Activated T-helper 9 cell treated with anti-CD3 and anti-CD28 coated beads, Interleukin-2, amount 50 U/mL, for 16 hours (primary cell): ENCODE measurements around the gene CASP10.
"Not testable (repeated sequence)": the region's sequence is repeated elsewhere in the genome, so short reads cannot be mapped to it uniquely, and the experiment has no call there.

Experiments
- DNase-seq: peaks from one replicate; pipeline ENCODE4 v3.0.0-alpha.2; 2020; ENCODE audit warnings: low read depth

CASP10 gene

DNA sequence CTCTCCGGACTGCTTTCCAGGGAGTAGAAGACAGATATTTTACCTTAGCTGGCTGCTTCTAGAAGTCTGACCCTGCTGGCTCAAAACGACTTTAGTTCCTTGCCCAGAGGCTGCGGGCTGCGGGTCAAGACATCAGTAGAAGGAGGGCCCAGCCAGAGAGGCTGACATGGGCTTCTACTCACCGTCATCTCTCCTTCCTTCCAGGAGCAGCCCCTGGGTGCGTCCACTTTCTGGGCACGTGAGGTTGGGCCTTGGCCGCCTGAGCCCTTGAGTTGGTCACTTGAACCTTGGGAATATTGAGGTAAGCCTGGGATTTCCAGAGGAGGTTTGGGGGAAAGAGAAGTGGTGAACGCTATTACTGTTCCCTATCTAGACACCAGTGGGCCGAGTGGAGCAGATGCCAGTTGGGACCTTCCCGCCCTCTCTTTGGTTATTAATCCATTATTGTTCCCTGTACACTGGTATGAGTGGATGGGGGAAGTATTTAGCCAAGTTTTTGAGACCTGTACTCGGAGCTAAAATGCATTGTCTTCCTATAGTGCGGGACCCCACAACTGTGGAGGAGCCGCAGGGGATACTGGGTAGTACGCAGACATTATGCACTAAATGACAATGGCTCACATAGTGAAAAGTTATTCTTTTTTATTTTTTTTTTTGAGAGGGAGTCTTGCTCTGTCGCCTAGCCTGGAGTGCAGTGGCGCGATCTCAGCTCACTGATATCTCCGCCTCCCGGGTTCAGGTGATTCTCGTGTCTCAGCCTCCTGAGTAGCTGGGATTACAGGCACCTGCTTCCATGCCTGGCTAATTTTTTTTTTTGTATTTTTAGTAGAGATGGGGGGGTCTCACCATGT lies 51.1 kb downstream of the CASP10 start:
- no peak for DNase-seq

DNA sequence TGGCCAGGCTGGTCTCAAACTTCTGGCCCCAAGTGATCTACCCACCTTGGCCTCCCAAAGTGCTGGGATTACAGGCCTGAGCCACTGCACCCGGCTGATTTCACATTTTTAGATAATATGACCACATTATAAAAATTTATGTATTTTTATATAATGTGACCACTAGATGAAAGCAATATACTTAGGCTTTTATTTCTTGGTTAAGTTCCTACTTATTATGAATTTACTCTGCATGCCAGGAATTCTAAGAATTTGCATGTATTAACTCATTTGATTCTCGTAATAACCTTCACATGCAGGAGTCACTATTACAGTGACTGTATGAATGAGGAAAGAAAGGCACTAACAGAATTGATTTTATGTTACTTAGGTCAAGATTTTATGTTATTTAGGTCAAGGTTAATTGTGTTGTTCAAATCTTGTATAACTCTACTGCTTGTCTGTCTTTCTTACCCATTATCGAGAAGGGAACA lies 51.8 kb downstream of the CASP10 start:
- no peak for DNase-seq

DNA sequence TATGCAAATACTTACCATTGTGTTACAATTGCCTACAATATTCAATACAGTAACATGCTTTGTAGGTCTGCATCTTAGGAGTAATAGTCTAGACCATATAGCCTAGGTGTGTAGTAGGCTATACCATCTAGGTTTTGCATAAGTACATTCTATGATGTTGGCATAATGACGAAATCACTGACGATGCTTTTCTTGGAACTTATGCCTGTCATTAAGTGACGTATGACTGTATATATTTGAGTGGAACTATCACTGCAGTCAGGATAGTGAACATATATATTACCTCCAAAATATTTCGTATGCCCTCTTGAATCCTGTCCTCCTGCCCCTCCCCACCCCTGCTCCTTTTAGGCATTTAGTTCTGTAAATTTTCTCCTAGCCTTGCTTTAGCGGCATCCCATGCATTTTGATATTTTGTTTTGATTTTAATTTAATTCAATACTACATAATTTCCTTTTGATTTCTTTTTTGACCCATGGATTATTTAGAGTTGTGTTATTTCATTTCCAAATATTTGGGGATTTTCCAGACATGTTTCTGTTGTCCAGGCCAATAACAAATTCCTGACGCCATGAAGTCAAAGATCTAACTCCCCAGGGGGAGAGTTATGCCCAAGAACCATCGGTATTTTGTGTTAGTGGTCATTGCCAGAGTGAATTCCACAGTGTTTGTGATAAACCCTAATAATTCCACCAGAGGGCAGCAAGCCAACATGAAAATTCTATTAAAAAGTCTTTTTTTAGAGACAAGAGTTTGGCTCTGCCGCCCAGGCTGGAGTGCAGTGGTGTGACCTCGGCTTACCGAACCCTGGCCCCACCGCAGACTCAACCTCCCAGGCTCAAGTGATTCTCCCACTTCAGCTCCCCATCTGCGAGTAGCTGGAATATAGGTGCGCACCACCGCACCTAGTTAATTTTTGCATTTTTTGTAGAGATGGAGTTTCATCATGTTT lies 53.2 kb downstream of the CASP10 start:
- DNase-seq, result no peak

DNA sequence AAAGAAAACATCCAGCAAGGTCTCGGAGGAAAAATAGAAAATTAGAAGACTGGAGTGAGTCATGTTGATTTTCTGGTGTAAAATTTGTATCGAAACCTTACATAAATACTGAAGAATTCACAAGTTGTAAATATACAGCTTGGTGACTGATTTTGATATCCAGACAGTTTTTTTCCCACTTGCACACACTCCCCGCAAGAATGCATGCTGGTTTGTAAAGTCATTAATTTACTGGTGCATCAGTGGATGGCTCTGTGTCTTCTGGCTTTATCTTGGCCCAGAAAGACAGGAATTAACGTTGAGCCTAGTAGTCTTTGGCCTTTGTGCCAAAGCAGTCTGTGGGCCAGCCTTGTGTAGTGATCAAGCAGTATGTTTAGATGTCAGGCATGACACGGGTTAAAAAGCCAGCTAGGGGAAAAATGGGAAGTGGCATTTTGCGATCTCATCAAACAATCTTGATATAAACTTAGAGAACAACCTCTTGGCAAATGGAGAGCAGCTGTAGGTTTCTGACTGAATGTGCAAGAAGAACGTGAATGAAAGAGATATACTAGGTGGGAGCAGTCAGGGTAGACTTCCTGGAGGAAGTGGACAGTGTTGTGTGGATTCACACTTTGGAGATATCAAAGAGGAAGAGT lies 54.7 kb downstream of the CASP10 start:
- no peak for DNase-seq

DNA sequence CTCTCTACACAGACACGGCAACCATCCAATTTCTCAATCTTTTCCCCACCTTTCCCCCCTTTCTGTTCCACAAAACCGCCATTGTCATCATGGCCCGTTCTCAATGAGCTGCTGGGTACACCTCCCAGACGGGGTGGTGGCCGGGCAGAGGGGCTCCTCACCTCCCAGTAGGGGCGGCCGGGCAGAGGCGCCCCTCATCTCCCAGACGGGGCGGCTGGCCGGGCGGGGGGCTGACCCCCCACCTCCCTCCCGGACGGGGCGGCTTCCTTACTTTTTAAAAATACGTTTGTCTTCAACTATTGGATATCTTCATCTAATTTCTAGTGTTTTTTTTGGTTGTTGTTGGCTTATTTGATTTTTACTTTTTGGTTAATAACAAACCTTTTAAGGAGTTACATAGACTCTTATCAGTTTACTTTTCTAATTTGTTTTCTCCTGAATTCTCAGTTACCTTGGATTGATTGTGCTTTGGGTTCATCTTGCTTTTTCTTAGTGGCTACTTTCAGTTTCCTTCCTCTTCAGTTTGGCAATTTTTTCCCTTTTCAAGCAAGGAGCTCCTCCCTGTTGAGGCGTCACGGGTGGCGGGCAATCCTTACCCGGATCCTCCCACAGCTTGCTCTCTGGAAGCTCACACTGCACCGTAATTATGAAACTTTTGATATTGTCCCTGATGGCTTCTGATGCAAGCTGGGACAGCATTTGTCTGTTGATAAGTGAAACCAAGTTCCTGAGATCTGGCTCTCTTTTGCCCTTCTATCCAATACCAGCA lies 56.4 kb downstream of the CASP10 start:
- not testable (repeated sequence) for DNase-seq

DNA sequence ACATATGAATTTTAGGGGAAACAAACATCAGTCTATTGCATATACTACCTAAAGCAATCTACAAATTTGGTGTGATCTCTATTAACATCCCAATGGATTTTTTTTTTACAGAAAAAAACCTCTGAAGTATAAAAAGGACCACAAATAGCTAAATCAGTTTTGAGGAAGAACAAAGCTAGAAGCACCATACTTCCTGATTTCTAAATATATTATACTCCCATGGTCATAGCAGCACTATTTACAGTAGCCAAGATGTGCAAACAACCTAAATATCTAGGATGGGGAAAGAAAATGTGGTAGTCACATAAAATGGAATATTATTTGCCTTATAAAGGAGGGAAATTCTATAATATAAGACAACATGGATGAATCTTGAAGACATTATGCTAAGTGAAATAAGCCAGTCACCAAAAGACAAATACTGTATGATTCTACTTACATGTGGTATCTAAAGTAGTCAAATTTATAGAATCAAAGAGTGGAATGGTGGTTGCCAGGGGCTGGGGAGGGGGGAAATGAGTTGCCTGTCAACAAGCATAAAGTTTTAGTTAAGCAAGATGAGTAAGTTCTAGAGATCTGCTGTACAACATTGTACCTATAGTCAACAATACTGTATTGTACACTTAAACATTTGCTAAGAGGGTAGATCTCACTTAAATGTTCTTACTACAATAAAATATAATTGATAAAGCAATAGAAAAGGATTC lies 59.8 kb downstream of the CASP10 start:
- no peak for DNase-seq

DNA sequence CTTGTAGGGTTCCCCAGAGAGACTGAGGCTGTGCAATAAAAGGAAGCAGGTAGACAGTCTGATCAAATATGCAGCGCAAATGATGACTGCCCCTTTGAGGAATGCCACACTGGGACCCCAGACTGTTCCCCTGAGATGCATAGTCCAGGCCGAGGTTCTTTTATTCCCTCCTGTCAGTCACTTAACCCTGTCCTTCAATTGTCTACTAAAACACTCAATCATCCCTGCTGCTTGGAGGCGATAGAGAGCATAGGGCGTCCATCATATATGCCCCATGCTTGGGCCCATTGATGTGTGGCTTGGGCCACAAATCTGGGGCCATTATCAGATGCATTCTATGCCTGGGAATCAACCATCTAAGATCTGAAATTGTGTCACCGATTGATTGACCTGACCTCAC lies 61.9 kb downstream of the CASP10 start:
- DNase-seq, result no peak

DNA sequence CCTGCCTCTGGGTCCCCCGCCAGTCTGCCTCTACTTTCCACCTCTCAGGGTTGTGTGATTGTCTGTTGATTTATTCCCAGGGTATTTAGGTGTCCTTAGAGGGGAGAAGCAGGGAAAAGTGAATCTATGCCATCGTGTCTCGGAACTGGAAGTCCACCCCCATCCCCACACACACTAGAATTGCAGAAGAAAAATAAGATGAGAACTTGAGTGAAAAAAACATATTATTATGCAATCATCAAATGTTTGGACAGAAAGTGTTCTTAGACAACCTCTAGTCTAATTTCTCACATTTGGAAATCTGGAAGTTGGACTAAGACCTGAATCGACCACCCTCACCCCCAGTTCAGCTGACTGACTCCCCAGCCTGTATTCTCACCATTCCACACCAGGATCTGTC lies 63.3 kb downstream of the CASP10 start:
- no peak for DNase-seq

DNA sequence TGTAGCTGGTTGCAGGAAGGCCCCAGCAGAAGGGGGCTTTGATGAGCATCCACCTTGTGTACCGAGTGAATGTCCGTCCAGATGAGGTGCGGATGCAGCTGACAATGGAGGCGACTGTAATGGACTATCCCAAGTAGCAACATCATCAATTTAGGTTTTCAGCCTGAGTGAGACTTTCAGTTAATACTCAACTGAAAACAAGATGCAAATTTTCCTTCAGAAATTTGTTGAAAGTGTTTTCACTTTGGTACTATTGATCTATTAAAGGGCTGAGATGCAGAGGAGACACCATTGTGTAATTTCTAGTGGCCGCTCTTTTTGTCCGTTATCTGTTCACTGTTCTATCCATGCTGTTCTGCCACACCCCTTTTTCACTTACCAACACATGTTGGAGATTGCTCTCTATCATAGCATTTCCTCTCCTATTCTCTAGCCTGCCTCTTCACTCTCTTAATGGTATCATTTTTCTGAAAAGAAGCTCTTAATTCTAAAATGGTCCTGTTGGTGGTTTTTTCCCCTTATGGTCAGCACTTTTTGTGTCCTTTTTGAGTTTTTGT lies 65.4 kb downstream of the CASP10 start:
- DNase-seq, result no peak

DNA sequence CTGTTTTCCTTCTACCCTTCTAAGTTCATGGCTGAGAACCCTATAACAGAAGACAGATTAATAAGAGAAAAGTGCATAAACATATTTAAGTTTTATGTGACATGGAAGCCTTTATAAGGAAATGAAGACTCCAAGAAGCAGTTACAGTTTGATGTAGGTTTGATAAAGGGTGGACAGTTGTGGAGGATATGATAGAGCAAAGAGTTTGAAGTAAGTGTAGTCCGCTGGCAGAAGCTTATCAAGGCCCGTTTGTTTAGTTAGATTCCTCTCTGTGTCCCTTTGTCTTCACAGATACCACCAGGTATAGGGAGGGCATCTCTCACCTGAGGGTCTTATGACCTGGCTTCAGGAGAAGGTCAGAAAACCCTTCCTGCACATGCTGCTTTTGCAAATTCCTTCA lies 66.9 kb downstream of the CASP10 start:
- DNase-seq, result no peak

DNA sequence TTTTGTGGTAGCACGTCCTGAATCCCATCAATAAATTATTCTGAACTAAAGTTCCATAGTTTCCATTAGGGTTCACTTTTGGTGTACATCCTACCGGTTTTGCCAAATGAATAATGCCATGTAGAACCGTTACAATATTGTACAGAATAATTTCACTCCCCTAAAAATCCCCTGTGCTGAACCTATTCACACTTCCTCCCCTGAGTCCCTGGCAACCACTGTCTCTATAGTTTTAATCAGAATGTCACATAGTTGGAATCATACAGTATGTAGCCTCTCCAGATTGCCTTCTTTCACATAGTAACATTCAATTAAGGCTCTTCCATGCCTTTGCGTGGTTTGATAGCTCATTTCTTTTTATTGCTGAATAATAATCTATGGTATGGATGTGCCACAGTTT lies 67.8 kb downstream of the CASP10 start:
- no peak for DNase-seq

DNA sequence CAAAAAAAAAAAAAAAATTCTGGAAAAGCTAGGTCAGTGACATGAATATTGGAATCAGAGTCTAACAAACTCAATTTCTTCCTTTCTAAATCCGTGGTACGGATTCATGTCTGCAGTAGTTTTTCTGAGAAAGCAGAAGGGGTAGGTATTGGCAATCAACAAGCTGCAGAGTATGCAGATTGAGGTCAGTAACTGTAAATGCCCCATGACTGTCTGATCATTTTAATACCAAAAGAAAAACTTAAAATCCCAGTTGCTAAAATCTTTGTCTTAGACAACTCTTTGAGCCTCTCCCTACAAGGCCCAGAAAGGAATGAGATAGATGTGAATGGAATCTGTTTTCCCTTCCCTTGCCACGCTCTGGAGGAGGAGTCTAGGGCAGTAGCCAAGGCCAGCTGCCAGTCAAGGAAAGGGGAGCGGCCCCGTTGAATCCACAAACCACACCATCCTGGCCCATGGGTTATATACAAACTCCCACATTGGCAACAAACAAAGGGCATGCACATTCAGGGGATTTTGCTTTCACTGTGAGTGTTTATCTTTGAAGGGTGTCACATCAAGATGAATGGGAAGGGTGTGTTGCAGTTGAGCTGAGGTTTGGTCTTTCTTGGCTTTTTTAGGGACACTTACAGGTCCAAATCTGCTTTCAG lies 71.3 kb downstream of the CASP10 start:
- no peak for DNase-seq

DNA sequence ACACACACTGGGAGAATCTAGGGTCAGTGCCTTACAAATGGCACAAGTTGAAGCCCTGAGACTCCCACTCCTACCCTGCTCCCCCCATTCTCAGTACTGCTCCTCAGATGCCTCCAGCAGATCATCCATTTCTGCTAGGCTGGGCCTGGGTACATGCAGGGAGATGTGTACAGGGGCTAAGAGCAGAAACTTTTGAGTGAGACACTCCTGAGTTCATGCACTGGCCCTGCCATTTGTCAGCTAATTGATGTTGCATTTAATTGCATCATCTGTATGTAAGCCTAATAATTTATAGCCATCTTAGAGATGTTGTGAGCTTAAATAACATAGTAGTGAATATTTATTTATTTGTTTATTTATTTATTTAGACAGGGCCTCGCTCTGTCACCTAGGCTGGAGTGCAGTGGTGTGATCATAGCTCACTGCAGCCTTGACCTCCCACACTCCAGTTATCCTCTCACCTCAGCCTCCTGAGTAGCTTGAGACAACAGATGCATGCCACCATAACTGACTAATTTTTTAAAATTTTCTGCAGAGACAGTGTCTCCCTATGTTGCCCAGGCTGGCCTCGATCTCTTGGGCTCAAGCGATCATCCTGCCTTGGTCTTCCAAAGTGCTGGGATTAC lies 72.6 kb downstream of the CASP10 start:
- DNase-seq, result no peak

DNA sequence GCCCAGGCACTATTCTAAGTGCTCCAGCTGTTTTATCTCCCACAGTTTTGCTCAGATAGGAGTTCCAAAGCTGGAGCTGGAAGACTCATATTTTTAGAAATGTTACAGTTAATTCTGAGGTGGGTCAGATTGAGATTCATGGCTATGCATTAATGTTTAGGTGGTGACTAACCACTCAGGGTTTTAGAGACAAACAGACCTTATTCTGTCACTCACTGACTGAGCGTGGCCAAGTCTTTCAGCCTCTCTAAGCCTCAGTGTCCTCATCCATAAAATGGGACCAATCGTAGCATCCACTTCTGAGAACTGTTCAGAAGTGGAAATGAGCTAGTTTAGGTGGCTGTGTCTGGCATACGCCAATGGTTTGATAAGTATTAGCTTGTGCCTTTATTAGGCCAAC lies 73.1 kb downstream of the CASP10 start:
- DNase-seq, result no peak

DNA sequence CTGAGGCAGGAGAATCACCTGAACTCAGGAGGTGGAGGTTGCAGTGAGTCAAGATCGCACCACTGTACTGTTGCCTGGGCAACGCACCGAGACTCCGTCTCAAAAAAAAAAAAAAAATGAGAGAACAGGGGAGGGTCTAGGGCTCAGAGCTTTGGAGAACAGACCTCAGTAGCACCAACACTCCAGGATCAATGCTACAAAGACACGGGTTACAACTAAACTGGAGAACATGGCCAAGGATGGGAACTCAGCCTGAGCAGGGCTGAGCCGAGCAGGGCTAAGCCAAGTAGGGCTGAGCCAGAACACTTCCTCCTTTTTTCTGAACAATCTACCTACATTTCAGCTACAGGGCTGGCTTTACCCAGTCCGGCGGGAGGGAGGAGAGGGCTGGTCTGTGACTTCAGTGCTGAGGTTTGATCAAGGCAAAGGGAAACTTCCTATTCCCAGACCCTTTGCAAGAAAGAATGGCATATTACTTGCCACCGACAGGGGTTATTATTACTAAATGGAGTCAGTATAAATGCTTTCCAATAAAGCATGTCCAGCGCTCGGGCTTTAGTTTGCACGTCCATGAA lies 74.5 kb downstream of the CASP10 start:
- DNase-seq, result no peak

DNA sequence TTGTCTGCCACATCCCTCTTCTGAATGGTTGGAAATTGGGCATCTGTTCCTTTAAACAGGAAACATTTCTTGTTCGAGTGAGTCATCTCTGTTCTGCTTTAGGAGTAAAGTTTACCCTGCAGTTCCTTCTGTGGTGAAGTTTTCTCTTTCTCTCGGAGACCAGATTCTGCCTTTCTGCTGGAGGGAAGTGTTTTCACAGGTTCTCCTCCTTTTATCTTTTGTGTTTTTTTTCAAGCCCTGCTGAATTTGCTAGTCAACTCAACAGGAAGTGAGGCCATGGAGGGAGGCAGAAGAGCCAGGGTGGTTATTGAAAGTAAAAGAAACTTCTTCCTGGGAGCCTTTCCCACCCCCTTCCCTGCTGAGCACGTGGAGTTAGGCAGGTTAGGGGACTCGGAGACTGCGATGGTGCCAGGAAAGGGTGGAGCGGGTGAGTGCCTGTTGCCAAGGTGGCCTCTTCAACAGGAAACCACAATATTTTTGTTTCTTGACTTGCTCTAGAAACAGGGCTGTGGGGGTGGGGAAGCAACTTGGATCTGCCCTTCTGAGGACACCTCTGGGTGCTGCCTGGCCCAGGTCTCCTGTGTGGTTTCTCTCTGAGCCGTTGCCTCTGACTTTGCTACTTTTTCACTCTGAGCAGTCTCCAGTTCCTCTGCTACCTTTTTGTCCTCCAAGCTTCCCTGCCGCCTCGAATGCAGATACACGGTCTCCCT lies 75.2 kb downstream of the CASP10 start:
- DNase-seq, result peak; percentile 82

DNA sequence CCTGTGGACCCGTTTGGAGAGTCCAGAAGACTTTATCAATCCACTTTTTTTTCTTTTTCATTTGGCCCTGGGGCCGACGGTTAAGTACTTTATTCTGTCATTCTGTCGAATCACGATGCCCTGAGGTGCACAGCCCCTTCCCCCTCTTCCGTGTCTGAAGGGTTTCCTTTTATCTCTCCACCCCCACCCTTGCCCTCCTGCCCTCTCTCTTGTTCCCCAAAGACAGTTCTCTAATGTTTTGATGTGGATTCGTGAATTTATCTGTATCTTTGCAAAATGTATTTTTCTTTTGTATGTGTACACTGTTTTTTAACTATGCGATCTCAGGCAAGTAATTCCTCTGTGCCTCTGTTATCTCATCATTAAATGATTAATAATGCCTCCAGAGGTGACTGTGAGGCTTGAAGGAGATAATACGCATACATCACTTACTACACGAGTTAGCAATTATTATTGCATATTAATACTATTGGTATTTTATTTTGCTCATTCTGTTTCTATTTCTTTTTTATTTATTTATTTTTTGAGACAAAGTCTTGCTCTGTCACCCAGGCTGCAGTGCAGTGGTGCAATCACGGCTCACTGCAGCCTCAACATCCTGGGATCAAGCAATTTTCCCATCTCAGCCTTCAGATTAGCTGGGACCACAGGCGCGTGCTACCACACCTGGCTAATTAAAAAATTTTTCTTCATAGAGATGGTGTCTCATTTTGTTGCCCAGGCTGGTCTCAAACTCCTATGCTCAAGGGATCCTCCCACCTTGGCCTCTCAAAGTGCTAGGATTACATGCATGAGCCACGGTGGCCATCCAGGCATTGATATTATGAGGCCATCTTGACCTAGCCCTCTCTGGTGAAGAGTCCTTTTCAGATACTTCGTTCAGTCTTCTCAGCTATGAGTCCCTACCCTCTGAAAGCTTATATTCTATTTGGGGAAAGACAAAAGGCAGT lies 76.0 kb downstream of the CASP10 start:
- DNase-seq, result no peak
